Choroid plexus epithelial cell (primary cell): ENCODE data around the gene SLC2A4RG.

Experiments
- DNase-seq: peaks from one replicate; pipeline ENCODE4 v3.0.0-alpha.2; 2010; ENCODE audit warnings: low read depth
- H3K4me3 ChIP-seq: 2 replicates; pipeline ENCODE4 v1.5.1; 2011; ENCODE audit warnings: low read depth, mild to moderate bottlenecking, control low read depth, low read length, moderate library complexity
- CTCF ChIP-seq: conservative IDR thresholded peaks from 2 replicates; pipeline ENCODE4 v1.5.1; 2011; ENCODE audit warnings: low read depth, mild to moderate bottlenecking, control low read depth, inconsistent platforms, low read length, moderate library complexity

Gene SLC2A4RG

DNA sequence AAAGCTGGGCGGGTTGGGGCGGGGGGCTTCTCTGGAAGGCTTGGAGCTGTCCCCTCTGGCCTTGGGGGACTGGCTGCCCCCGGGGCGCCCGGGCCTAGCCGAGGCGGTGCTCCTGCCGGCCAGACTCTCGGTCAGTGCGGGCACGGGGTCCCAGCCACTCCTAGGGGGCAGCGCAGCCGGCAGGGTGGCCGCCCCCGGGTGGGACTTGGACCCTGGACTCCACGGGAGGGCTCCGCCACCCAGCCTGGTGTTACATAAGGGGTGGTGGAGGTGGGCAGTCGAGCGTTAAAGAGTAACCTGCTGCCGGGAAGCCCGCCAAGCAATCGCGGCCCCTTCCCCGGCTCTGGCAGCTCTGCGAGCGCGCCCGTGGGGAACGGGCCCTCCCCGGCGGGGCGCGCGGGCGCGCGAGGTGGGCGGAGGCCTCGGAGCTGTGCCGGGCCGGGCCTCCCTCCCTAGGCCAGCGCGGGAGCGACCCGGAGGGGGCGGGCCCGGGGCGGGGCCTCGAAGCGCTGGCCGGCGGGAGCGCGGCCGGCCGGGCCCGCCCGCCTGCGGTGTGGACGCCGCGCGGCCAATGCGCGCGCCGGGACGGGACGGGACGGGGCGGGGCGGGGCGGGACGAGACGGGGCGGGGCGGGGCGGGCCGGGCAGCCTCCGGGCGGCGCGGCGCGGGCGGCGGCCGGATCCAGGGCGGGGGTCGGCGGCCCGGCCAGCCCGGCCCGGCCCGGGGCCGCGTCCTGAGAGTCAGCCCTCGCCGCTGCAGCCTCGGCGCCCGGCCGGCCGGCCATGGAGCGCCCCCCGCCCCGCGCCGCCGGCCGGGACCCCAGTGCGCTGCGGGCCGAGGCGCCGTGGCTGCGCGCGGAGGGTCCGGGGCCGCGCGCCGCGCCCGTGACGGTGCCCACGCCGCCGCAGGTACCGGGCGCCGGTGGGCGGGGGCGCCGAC is at the start of gene SLC2A4RG:
Gene SLC2A4RG (plus strand): TSS at position 647 of the 940 bp plus-strand sequence. CDS start 137 bp downstream, at position 784.
- DNase-seq: peak; percentile 71
- TF ChIP-seq CTCF: no peak
- peak within 1 kb of the TSS; percentile 69 for H3K4me3 ChIP-seq

DNA sequence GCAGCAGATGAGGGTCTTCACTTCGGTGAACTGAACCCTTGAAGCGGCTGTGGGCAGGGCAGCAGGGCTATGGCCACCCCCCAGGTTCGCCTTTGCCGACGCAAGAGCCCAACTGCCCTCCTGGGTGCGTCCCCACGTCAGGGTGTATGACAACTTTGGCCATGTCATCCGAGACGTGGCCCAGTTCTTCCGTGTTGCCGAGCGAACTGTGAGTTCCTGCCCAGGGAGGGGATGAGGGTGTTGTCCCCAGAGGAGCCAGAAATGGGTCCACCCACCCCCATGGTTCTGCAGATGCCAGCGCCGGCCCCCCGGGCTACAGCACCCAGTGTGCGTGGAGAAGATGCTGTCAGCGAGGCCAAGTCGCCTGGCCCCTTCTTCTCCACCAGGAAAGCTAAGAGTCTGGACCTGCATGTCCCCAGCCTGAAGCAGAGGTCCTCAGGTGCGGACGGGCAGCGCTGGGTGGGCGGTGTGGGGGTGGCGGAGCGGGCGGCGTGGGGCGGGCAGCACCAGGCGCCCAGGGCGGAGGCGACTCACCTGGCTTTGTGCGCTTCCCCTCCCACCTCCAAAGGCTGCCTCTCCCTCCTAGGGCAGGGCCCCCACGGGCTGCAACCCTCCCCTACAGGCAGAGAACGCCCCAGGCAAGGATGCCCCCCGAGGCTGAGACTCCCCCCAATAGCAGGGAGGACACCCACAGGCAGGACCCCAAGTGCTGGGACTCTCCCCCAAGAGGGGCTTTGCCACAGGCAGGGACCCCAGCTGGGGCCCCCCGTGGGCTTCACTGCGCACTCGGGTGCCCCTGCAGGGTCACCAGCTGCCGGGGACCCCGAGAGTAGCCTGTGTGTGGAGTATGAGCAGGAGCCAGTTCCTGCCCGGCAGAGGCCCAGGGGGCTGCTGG is 49.3 kb upstream of the SLC2A4RG start:
- no peak for DNase-seq
- no peak for TF ChIP-seq CTCF
- no peak overlapping the region for H3K4me3 ChIP-seq

GRCh38 chr20:63690898-63691710 is 48.5 kb upstream of the SLC2A4RG start:
- H3K4me3 ChIP-seq: no peak overlapping the region
- TF ChIP-seq CTCF: no peak
- no peak for DNase-seq

GRCh38 chr20:63691711-63692435 is 47.7 kb upstream of the SLC2A4RG start:
- no peak overlapping the region for H3K4me3 ChIP-seq
- TF ChIP-seq CTCF: no peak
- no peak for DNase-seq

DNA sequence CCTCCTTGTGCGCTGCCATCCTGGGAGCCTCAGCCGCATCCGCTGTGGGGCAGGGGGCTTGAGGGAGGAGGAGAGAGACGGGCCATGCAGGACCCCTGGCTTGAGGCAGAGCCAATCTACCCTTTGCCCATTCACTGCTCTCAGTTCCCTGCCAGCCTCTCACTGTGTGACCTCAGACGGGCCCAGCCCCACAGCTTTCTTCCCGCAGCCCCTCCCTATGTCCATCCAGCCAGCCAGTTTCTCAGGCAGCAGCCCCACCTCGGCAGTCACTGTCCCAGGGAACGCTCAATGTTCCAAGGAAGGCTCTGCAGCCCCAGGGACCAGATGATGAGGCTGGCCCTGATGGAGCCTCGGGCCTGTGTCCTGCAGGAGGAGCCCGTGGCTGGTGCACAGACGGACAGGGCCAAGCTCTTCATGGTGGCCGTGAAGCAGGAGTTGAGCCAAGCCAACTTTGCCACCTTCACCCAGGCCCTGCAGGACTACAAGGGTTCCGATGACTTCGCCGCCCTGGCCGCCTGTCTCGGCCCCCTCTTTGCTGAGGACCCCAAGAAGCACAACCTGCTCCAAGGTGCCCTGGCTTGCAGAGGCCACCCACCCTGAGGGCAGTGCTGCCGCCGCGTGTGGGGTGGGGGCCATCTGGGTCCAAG is 47.0 kb upstream of the SLC2A4RG start:
- peak; percentile 20 for TF ChIP-seq CTCF
- no peak overlapping the region for H3K4me3 ChIP-seq
- DNase-seq: no peak
